NOMO-1 (cell line): ENCODE measurements around the gene ADAM11.

Source experiments
- DNase-seq, 2 experiments: peaks; one replicate each; lab custom pipeline; 2025; ENCODE audit not compliant: unreplicated experiment in 2 of 2; lab: John Stamatoyannopoulos, UW

ADAM11 gene

DNA sequence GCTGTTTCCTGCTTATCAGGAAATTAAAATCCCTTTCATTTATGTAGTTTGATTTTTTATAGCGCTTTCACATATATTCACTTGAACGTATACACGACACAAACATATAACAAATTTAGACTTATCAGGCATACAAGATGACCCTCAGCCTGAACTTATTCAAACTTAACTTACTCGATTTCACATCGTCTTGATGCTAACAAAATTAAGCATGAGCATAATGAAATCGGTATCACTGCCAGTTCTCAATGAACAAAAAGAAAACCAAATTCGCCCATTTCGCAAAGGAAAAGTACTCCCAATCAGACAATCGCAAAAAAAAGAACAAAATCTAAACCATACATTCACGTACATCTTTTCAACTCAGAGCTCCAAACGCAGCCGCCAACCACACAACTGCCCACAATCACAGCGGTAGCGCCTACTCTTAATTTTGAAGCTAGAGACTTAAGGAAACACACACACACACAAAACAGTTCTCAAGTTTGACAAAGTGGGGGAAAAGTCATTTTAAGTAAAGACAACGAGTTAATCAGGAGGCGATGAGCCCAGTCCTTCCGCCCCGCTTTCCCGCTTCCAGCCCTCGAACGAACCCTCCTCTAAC is 70.2 kb downstream of the ADAM11 start:
- DNase-seq = peak in 1 of 2 experiments; percentile 34

DNA sequence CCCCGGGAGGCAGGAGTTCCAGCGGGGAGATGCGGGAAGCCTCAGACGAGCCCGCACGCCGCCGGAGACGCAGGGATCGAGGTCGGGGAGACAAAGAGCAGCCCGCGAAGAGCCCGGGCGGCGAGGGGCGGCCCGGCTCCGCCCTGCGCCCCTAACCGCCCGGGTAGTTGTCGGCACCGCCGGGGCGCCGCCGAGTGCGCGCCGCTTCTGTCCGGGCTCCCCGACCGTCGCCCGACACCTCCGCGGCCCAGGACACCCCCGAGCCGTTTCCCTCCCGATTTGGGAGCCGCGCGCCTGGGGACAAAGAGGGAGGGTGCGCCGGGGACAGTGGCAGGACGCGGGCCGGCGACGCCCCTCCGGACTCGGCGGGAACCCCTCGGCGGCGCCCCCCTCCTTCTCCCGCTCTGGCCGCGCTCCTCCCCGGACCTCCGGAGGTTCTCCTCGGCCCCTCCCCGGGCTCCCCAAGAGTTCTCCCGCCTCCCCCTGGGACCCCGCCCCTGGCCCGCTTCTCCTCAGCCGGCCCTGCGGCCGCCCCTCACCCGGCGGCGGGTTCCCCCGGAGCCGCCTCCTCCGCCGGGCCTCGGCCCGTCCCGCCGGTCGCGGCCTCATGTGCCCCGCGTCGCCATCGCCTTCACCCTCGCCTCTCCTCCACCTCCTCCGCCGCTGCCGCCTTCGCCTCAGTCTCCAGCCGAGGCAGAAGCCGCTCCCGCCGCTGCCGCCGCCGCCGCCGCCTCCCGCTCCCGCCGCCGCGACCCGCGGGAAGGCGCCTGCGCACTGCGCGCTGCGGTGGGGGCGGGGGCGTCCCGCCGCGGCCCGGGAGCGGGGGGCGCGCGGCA is 71.0 kb downstream of the ADAM11 start, which contains the start of gene GJC1:
TSS of gene GJC1 (minus strand) at position 765 of the 836 bp plus-strand sequence. CDS start 24,470 bp downstream, outside the sequence.
- no peak for DNase-seq

DNA sequence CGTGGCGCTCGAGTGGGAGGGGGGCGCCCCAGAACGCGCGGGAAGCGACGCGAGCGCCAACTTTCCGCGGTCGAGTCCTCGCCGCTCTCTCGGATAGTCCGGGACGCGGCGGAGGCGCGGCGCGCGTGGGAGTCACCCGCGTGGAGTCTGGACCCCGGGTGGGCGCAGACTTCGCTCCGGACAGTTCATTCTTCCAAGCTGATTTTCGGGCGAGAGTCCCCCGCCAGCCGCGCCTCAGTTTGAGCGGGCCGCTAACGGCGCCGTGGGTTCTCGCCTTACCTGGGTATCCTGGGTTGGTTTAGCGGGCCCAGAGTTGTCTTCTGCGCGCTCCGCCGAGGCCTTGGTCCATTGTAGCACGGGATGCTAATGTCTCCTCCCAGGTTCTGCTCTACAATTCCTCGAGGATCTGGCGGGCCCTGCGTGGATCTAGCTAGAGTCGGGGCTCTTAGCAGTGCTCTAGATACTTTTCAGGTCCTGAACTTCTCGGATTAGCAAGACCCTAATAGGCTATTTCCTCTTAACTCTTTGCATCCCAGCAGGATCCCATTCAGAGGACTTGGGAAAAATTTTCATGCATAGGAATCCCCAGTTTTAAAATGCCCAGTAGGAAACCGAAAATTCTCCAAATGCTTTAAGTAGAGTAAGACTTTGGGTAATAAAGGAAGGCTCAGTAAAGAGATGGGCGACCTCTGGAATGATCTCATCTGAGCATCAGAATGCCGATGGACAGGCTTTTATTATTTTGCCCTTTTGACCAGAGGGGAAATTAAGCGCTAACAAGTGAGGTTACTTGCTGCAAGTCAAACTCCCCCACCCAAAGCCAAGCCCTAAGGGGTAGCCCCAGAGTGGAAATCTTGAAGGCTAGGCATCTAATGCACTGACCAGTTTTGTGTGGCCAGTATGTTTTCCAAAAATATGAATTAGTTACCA is 71.8 kb downstream of the ADAM11 start:
- DNase-seq = peak in 1 of 2 experiments; percentile 9

DNA sequence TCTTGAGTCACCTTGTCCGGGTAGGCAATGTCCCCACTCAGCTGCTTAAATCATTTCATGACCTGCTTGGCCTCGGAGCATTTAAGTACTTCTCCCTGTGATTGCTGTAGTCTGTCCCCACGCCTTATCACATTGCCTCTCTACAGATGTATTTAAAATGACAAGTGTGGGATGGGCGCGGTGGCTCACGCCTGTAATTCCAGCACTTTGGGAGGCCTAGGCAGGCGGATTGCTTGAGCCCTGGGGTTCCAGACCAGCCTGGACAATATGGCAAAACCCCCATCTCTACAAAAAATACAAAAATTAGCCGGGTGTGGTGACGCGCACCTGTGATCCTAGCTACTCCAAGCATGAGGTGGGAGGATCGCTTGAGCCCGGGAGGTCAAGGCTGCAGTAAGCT is 72.6 kb downstream of the ADAM11 start:
- no peak for DNase-seq
